Activated CD8-positive, alpha-beta T cell treated with anti-CD3 and anti-CD28 coated beads for 36 hours (primary cell): Measurements from ENCODE around the gene ITSN1. TPM values are rescaled to one million over a fixed set of nuclear protein-coding genes. Genes with fewer than 3 reads are reported as not detected.

ENCODE experiments used
- ATAC-seq: fragments of 200-7000 bp; cut with Tn5 transposase; one replicate; pipeline ENCODE4 v1.10.0; 2021; ENCODE audit warnings: mild to moderate bottlenecking, moderate library complexity
- CTCF ChIA-PET: fragments of 350-600 bp; sonication (Branson Sonifier 250); formaldehyde crosslinking; loops from one replicate; lab custom pipeline; 2021; ENCODE audit warnings: antibody characterized with exemption; lab: Charles Lee
- POLR2A ChIA-PET: fragments of 350-600 bp; sonication (Branson Sonifier 250); formaldehyde crosslinking; loops from one replicate; lab custom pipeline; 2021; ENCODE audit warnings: antibody characterized with exemption; lab: Charles Lee
- DNase-seq: peaks from one replicate; pipeline ENCODE4 v3.0.0-alpha.2; 2020
- H3K27ac Mint-ChIP-seq: one replicate; pipeline ENCODE4 v1.8.0; 2021; ENCODE audit warnings: mild to moderate bottlenecking, mixed read lengths
- H3K27me3 Mint-ChIP-seq: one replicate; pipeline ENCODE4 v1.8.0; 2021; ENCODE audit warnings: mixed read lengths
- H3K36me3 Mint-ChIP-seq: one replicate; pipeline ENCODE4 v1.8.0; 2021; ENCODE audit warnings: low read depth, mixed read lengths
- H3K4me1 Mint-ChIP-seq: one replicate; pipeline ENCODE4 v1.8.0; 2021; ENCODE audit warnings: low read depth, mixed read lengths
- H3K4me3 Mint-ChIP-seq: one replicate; pipeline ENCODE4 v1.8.0; 2021; ENCODE audit warnings: mild to moderate bottlenecking, moderate library complexity, mixed read lengths
- H3K9me3 Mint-ChIP-seq: one replicate; pipeline ENCODE4 v1.8.0; 2021; ENCODE audit warnings: mixed read lengths
- intact Hi-C: fragments of 100-400 bp; cut with micrococcal nuclease; formaldehyde crosslinking; loops from one replicate; pipeline ENCODE4 v1.10.0; 2022
- total RNA-seq, 2 experiments: library from RNA; stranded (reverse); gene quantifications; one replicate each; pipeline ENCODE4 v1.2.3, GENCODE V29; 2021
- TF ChIP-seq, protein P1 (sequence below): fragments of 200-600 bp; IDR thresholded peaks from one replicate; pipeline ENCODE4 v1.8.0; 2022; ENCODE audit warnings: antibody characterized with exemption, mild to moderate bottlenecking

ITSN1 gene
- total RNA-seq, 2 experiments from 2014 or later: 4.4 to 4.7 TPM

DNA sequence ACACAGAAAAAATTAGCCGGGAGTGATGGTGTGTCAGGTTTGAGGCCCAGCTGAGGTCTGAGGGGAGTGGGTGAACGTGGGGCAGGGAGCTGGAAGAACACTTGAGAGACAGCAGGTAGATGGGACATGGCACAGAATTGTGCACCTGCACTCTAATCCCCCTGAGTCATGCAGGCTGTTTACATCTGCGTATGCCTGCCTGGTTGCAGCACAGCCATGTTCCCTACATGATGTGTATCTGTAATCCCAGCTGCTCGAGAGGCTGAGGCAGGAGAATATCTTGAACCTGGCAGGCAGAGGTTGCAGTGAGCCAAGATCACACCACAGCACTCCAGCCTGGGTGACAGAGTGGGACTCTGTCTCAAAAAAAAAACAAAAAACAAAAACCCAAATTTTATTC, 228.5 kb downstream of the ITSN1 start:
- Mint-ChIP-seq H3K27me3 (no peaks in the 10 kb centered on the region), H3K4me3 (no peak overlapping the region), H3K9me3 (no peaks in the 10 kb centered on the region), H3K27ac (no peak overlapping the region), H3K4me1 (peaks cover 3% of the 10 kb centered on the region), H3K36me3 (no peaks in the 10 kb centered on the region)
- no peak for DNase-seq
- CTCF ChIA-PET: no interaction called here
- ATAC-seq: no peak
- POLR2A ChIA-PET: no interaction called here
- intact Hi-C loops: no loop called here
- TF ChIP-seq, protein P1, sequence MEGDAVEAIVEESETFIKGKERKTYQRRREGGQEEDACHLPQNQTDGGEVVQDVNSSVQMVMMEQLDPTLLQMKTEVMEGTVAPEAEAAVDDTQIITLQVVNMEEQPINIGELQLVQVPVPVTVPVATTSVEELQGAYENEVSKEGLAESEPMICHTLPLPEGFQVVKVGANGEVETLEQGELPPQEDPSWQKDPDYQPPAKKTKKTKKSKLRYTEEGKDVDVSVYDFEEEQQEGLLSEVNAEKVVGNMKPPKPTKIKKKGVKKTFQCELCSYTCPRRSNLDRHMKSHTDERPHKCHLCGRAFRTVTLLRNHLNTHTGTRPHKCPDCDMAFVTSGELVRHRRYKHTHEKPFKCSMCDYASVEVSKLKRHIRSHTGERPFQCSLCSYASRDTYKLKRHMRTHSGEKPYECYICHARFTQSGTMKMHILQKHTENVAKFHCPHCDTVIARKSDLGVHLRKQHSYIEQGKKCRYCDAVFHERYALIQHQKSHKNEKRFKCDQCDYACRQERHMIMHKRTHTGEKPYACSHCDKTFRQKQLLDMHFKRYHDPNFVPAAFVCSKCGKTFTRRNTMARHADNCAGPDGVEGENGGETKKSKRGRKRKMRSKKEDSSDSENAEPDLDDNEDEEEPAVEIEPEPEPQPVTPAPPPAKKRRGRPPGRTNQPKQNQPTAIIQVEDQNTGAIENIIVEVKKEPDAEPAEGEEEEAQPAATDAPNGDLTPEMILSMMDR: no peak

GRCh38 chr21:33871171-33871570, 228.9 kb downstream of the ITSN1 start:
- no peak overlapping the region for H3K4me3 Mint-ChIP-seq
- ChIA-PET POLR2A (no interaction called here), CTCF (no interaction called here)

DNA sequence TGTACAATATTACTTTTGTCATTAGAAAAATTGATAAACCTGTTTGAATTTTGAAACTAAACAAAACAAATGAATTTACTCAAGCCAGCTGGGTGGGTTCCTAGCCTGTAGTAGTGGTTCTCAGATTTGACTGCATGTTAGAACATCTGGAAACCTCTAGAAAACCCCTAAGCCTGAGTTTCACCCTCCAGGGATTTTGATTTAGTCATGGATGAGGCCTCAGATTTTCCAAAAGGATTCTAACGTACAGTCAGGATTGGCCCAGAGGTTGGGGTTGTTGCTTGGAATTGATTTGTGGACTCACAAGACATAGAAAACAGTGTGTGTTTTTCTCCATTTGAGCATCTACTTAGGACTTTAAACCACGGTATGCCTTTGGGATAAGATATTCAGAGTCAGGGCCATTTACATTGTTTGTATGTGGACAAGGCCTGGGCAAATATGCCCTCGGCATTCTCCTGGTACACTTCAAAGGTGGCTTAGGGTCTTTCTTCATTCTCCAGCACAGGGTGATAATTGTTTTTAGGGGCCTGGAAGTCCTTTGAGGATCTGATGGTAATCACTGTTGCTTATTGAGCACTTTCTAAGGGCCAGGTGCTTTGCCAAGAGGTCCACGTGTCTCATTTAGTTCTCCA, 230.7 kb downstream of the ITSN1 start:
- ATAC-seq (no peak), DNase-seq (no peak)
- ChIA-PET CTCF (no interaction called here), POLR2A (no interaction called here)
- Mint-ChIP-seq H3K27me3 (no peaks in the 10 kb centered on the region), H3K36me3 (no peaks in the 10 kb centered on the region), H3K9me3 (no peaks in the 10 kb centered on the region), H3K4me1 (no peaks in the 10 kb centered on the region), H3K27ac (no peak overlapping the region), H3K4me3 (no peak overlapping the region)
- TF ChIP-seq, protein P1: no peak
- intact Hi-C loops: no loop called here

More at GRCh38 chr21:33871171-33871570, 228.9 kb downstream of the ITSN1 start:
- Mint-ChIP-seq H3K9me3 (no peaks in the 10 kb centered on the region), H3K4me1 (peaks cover 3% of the 10 kb centered on the region), H3K27me3 (no peaks in the 10 kb centered on the region), H3K36me3 (no peaks in the 10 kb centered on the region), H3K27ac (no peak overlapping the region)
- TF ChIP-seq, protein P1: no peak
- intact Hi-C loops: no loop called here
- DNase-seq: no peak
- ATAC-seq: no peak

- TF ChIP-seq, protein P1: no peak
- no peak for DNase-seq
- Mint-ChIP-seq H3K4me1 (no peaks in the 10 kb centered on the region), H3K4me3 (no peak overlapping the region), H3K9me3 (no peaks in the 10 kb centered on the region), H3K27me3 (no peaks in the 10 kb centered on the region), H3K36me3 (no peaks in the 10 kb centered on the region), H3K27ac (no peak overlapping the region)
- intact Hi-C loops: no loop called here
- ATAC-seq: no peak
- POLR2A ChIA-PET: no interaction called here
- CTCF ChIA-PET: no interaction called here
Observed at GRCh38 chr21:33874161-33874560, 231.9 kb downstream of the ITSN1 start.

DNA sequence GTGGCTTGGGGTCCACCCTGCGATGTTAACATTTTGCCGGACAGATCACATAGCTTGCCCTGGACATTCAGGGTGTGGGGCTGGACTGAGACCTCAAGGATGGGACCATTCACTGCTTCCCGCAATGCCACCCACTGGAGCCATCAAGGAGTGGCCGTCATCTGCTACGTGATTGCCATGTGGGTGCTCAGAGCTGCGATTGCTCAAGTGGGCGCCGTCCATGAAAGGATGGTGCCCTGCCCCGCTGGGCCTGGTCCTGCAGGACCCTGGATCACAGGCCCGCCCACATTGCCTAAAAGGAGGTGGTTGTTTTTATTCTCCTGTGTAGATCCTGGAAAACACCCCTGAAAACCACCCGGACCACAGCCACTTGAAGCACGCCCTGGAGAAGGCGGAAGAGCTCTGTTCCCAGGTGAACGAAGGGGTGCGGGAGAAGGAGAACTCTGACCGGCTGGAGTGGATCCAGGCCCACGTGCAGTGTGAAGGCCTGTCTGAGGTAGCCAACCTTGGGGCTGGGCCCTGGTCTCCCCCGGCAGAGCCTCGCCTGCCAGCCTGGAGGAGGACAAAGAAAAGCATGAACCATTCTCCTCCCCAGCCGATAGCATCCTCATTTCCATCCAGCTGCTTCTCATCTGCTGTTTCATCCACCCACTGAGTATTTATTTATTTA, 232.9 kb downstream of the ITSN1 start:
- CTCF ChIA-PET: no interaction called here
- no peak for DNase-seq
- no peak for ATAC-seq
- Mint-ChIP-seq H3K27ac (no peak overlapping the region), H3K27me3 (no peaks in the 10 kb centered on the region), H3K9me3 (no peaks in the 10 kb centered on the region), H3K4me3 (no peak overlapping the region), H3K36me3 (no peaks in the 10 kb centered on the region), H3K4me1 (no peaks in the 10 kb centered on the region)
- POLR2A ChIA-PET: no interaction called here
- intact Hi-C loops: no loop called here
- TF ChIP-seq, protein P1: no peak
